Sigmoid colon (tissue), 4 donors: ENCODE data around the gene RCSD1.
"Not testable (repeated sequence)": the region's sequence is repeated elsewhere in the genome, so short reads cannot be mapped to it uniquely, and the experiment has no call there.

Experiments used
- CTCF ChIP-seq, 4 experiments: fragments of 450-650 bp in 3 of 4; fragments of 200-600 bp in 1 of 4; IDR thresholded peaks; one replicate each; pipeline ENCODE4 v1.5.1; 2016 to 2019; ENCODE audit warnings: antibody characterized with exemption in 4 of 4, mild to moderate bottlenecking in 3 of 4, moderate library complexity in 2 of 4
- EP300 ChIP-seq, 4 donors: sonication (generic); formaldehyde crosslinking; IDR thresholded peaks; one replicate each; pipeline ENCODE4 v1.6.1; 2017; ENCODE audit warnings: antibody characterized with exemption in 4 of 4
- POLR2A ChIP-seq, 2 donors: fragments of 450-650 bp; IDR thresholded peaks; one replicate each; pipeline ENCODE4 v1.6.1; 2016; ENCODE audit warnings: antibody characterized with exemption in 2 of 2, mild to moderate bottlenecking in 2 of 2, moderate library complexity in 2 of 2
- POLR2AphosphoS5 ChIP-seq, 4 donors: sonication (generic); formaldehyde crosslinking; IDR thresholded peaks; one replicate each; pipeline ENCODE4 v1.6.1; 2017; ENCODE audit warnings: antibody characterized with exemption in 4 of 4

GRCh38 chr1:167613984-167614383 is 16.0 kb upstream of the RCSD1 start:
- not testable (repeated sequence) for TF ChIP-seq POLR2A, CTCF, EP300, POLR2AphosphoS5 (IDR thresholded peaks at IDR 0.05)
